Spinal cord (tissue), 10 donors: ENCODE data around the gene IQGAP2. TPM values are rescaled to one million over a fixed set of nuclear protein-coding genes. Genes with fewer than 3 reads are reported as not detected.

Experiments used
- DNase-seq, 6 donors: peaks; one replicate each; pipeline versions ENCODE4 v3.0.0 to v3.0.0-alpha.2; 2013 to 2015; ENCODE audit warnings: low spot score in 6 of 6, low read depth in 4 of 6
- H3K27ac ChIP-seq: one replicate; pipeline ENCODE4 v1.5.1; 2013; ENCODE audit warnings: low read depth, low read length, control low read depth
- H3K27me3 ChIP-seq: one replicate; pipeline ENCODE4 v1.6.1; 2013; ENCODE audit warnings: low read length; ENCODE audit not compliant: control insufficient read depth, insufficient read depth
- H3K36me3 ChIP-seq: one replicate; pipeline ENCODE4 v1.6.1; 2013; ENCODE audit warnings: low read length; ENCODE audit not compliant: control insufficient read depth, insufficient read depth
- H3K4me1 ChIP-seq: one replicate; pipeline ENCODE4 v1.6.1; 2013; ENCODE audit warnings: low read length; ENCODE audit not compliant: control insufficient read depth, insufficient read depth
- H3K4me3 ChIP-seq: one replicate; pipeline ENCODE4 v1.5.1; 2013; ENCODE audit warnings: low read depth, low read length, control low read depth
- H3K9me3 ChIP-seq: one replicate; pipeline ENCODE4 v1.6.1; 2013; ENCODE audit warnings: low read length; ENCODE audit not compliant: control insufficient read depth, insufficient read depth
- WGBS: methylation state at CpG from one replicate; pipeline ENCODE4 v1.1.5; 2013; ENCODE audit warnings: missing lambda C conversion rate; ENCODE audit not compliant: insufficient coverage; 5-methylcytosine and 5-hydroxymethylcytosine counted together
- polyA plus RNA-seq, 2 donors: library from polyadenylated mRNA; unstranded; fragments of 120-200 nt; gene quantifications; one replicate each; pipeline ENCODE4 v1.2.1, GENCODE V29; 2013; ENCODE audit not compliant: insufficient read length in 2 of 2
- total RNA-seq, 2 donors: library from RNA; depleted of rRNA in 1 of 2; stranded (reverse); fragments of 120-200 nt in 1 of 2; fragments of >200 nt in 1 of 2; gene quantifications; one replicate each; pipeline versions ENCODE4 v1.2.3 to v1.2.4, GENCODE V29; 2013 to 2014
- donor health status: healthy.

The IQGAP2 gene
- total and polyA plus RNA-seq, 4 donors, result 10.5 to 21.6 (median 15.1) TPM

GRCh38 chr5:76657683-76658311 lies 254.7 kb downstream of the IQGAP2 start:
- no peak overlapping the region for H3K27ac ChIP-seq
- 97% methylated on average over 4 of the region's 6 CpGs for WGBS
- H3K27me3 ChIP-seq, result no peaks in the 10 kb centered on the region
- no peaks in the 10 kb centered on the region for H3K4me1 ChIP-seq
- H3K36me3 ChIP-seq, result no peaks in the 10 kb centered on the region
- no peak for DNase-seq
- H3K9me3 ChIP-seq, result no peaks in the 10 kb centered on the region
- H3K4me3 ChIP-seq, result no peak overlapping the region

- Histone ChIP-seq H3K9me3 (no peaks in the 10 kb centered on the region), H3K4me1 (no peaks in the 10 kb centered on the region), H3K27me3 (no peaks in the 10 kb centered on the region), H3K27ac (no peak overlapping the region), H3K4me3 (no peak overlapping the region), H3K36me3 (no peaks in the 10 kb centered on the region)
- no CpG with 5 or more reads among the region's 2 CpGs for WGBS
- no peak for DNase-seq
Measured at GRCh38 chr5:76660360-76660759, 257.3 kb downstream of the IQGAP2 start.

- no peak for DNase-seq
- H3K9me3 ChIP-seq, result no peaks in the 10 kb centered on the region
- H3K4me1 ChIP-seq, result no peaks in the 10 kb centered on the region
- WGBS, result 100% methylated on average over 3 of the region's 5 CpGs
- H3K36me3 ChIP-seq, result no peaks in the 10 kb centered on the region
- H3K27me3 ChIP-seq, result no peaks in the 10 kb centered on the region
- H3K4me3 ChIP-seq, result no peak overlapping the region
- no peak overlapping the region for H3K27ac ChIP-seq
Measured at GRCh38 chr5:76662521-76662920, 259.4 kb downstream of the IQGAP2 start.

- no peak overlapping the region for H3K4me3 ChIP-seq
- DNase-seq, result no peak
- H3K27me3 ChIP-seq, result no peaks in the 10 kb centered on the region
- WGBS, result no CpG with 5 or more reads among the region's 3 CpGs
- H3K36me3 ChIP-seq, result no peaks in the 10 kb centered on the region
- no peaks in the 10 kb centered on the region for H3K4me1 ChIP-seq
- no peaks in the 10 kb centered on the region for H3K9me3 ChIP-seq
- H3K27ac ChIP-seq, result no peak overlapping the region
Measured at GRCh38 chr5:76663573-76663972, 260.5 kb downstream of the IQGAP2 start.

GRCh38 chr5:76664079-76664478 lies 261.0 kb downstream of the IQGAP2 start:
- 94% methylated on average over 3 of the region's 6 CpGs for WGBS
- no peaks in the 10 kb centered on the region for H3K36me3 ChIP-seq

GRCh38 chr5:76667495-76667894 lies 264.4 kb downstream of the IQGAP2 start:
- H3K27ac ChIP-seq, result no peak overlapping the region
- H3K4me3 ChIP-seq, result no peak overlapping the region
- peaks cover 7% of the 10 kb centered on the region for H3K36me3 ChIP-seq
- no peaks in the 10 kb centered on the region for H3K27me3 ChIP-seq
- no peaks in the 10 kb centered on the region for H3K9me3 ChIP-seq
- no peak for DNase-seq
- WGBS, result 83% methylated on average over 1 of the region's 2 CpGs
- H3K4me1 ChIP-seq, result no peaks in the 10 kb centered on the region

More at GRCh38 chr5:76664079-76664478, 261.0 kb downstream of the IQGAP2 start:
- DNase-seq, result no peak
- no peaks in the 10 kb centered on the region for H3K9me3 ChIP-seq
- no peaks in the 10 kb centered on the region for H3K4me1 ChIP-seq
- no peak overlapping the region for H3K27ac ChIP-seq
- no peaks in the 10 kb centered on the region for H3K27me3 ChIP-seq
- no peak overlapping the region for H3K4me3 ChIP-seq

- 93% methylated on average over 5 of the region's 5 CpGs for WGBS
- Histone ChIP-seq H3K4me3 (no peak overlapping the region), H3K27ac (no peak overlapping the region), H3K9me3 (no peaks in the 10 kb centered on the region), H3K27me3 (no peaks in the 10 kb centered on the region), H3K4me1 (no peaks in the 10 kb centered on the region), H3K36me3 (peaks cover 7% of the 10 kb centered on the region)
- DNase-seq, result no peak
Measured at GRCh38 chr5:76669245-76669644, 266.2 kb downstream of the IQGAP2 start.

GRCh38 chr5:76670508-76670907 lies 267.4 kb downstream of the IQGAP2 start:
- WGBS, result 100% methylated on average over 2 of the region's 3 CpGs
- Histone ChIP-seq H3K9me3 (no peaks in the 10 kb centered on the region), H3K27me3 (no peaks in the 10 kb centered on the region), H3K4me3 (no peak overlapping the region), H3K27ac (no peak overlapping the region), H3K4me1 (no peaks in the 10 kb centered on the region), H3K36me3 (peaks cover 7% of the 10 kb centered on the region)
- no peak for DNase-seq

- no peak overlapping the region for H3K27ac ChIP-seq
- DNase-seq, result no peak
- no peaks in the 10 kb centered on the region for H3K4me1 ChIP-seq
- 83% methylated on average over 1 of the region's 2 CpGs for WGBS
- H3K27me3 ChIP-seq, result no peaks in the 10 kb centered on the region
- H3K4me3 ChIP-seq, result no peak overlapping the region
- H3K9me3 ChIP-seq, result no peaks in the 10 kb centered on the region
- H3K36me3 ChIP-seq, result peaks cover 7% of the 10 kb centered on the region
Measured at GRCh38 chr5:76672242-76672641, 269.2 kb downstream of the IQGAP2 start.

GRCh38 chr5:76673125-76673524 lies 270.0 kb downstream of the IQGAP2 start:
- Histone ChIP-seq H3K4me3 (no peak overlapping the region), H3K27me3 (no peaks in the 10 kb centered on the region), H3K9me3 (no peaks in the 10 kb centered on the region), H3K36me3 (peaks cover 7% of the 10 kb centered on the region), H3K4me1 (no peaks in the 10 kb centered on the region), H3K27ac (no peak overlapping the region)
- no peak for DNase-seq
